GM12878 (cell line): ENCODE results near the gene SNX2. TPM values are rescaled to one million over a fixed set of nuclear protein-coding genes. Genes with fewer than 3 reads are reported as not detected.

Experiments
- CBX3 ChIP-seq: fragments of 200-600 bp; sonication (generic); IDR thresholded peaks from 2 replicates; pipeline ENCODE4 v1.6.1; 2016; ENCODE audit warnings: low read depth, borderline replicate concordance
- CUX1 ChIP-seq: IDR thresholded peaks from 2 replicates; pipeline ENCODE4 v1.6.1; 2012; ENCODE audit warnings: improper control_type of control experiment, low read depth, low read length; ENCODE audit not compliant: insufficient replicate concordance
- EED ChIP-seq: sonication (generic); IDR thresholded peaks from 2 replicates; pipeline ENCODE4 v1.6.1; 2016; ENCODE audit warnings: antibody characterized with exemption, low read depth
- EGR1 ChIP-seq, 2 experiments: IDR thresholded peaks; 1 replicate in 1 of 2; 2 replicates in 1 of 2; pipeline ENCODE4 v1.6.1; 2011 to 2012; ENCODE audit warnings: low read depth in 2 of 2, low read length in 2 of 2, borderline replicate concordance in 1 of 2, mild to moderate bottlenecking in 1 of 2, moderate library complexity in 1 of 2
- IRF5 ChIP-seq: fragments of 450-650 bp; IDR thresholded peaks from 2 replicates; pipeline ENCODE4 v1.6.1; 2017; ENCODE audit warnings: borderline replicate concordance
- KAT2A ChIP-seq: conservative IDR thresholded peaks from 2 replicates; pipeline ENCODE4 v1.6.1; 2011; ENCODE audit warnings: low read depth, low read length; ENCODE audit not compliant: control insufficient read depth
- MEF2A ChIP-seq: IDR thresholded peaks from 2 replicates; pipeline ENCODE4 v1.6.1; 2011; ENCODE audit warnings: low read depth, mild to moderate bottlenecking, low read length, moderate library complexity; ENCODE audit not compliant: insufficient read depth
- MEF2B ChIP-seq: fragments of 450-650 bp; IDR thresholded peaks from 2 replicates; pipeline ENCODE4 v1.6.1; 2018; ENCODE audit warnings: mild to moderate bottlenecking, moderate library complexity; ENCODE audit not compliant: partially characterized antibody, poor library complexity, severe bottlenecking
- MTA3 ChIP-seq: IDR thresholded peaks from 2 replicates; pipeline ENCODE4 v1.6.1; 2012; ENCODE audit warnings: low read length, inconsistent platforms, borderline replicate concordance
- NFIC ChIP-seq: IDR thresholded peaks from 2 replicates; pipeline ENCODE4 v1.6.1; 2012; ENCODE audit warnings: low read depth, mild to moderate bottlenecking, inconsistent platforms, low read length, moderate library complexity
- POLR2AphosphoS5 ChIP-seq: IDR thresholded peaks from 2 replicates; pipeline ENCODE4 v1.6.1; 2011; ENCODE audit warnings: mild to moderate bottlenecking, low read length, inconsistent platforms
- SUPT20H ChIP-seq: IDR thresholded peaks from 2 replicates; pipeline ENCODE4 v1.6.1; 2011; ENCODE audit warnings: low read depth, mild to moderate bottlenecking, low read length, moderate library complexity, borderline replicate concordance; ENCODE audit not compliant: control insufficient read depth
- ZNF687 ChIP-seq: fragments of 450-650 bp; IDR thresholded peaks from 2 replicates; pipeline ENCODE4 v1.6.1; 2017; ENCODE audit warnings: mild to moderate bottlenecking, moderate library complexity
- polyA plus RNA-seq, 11 experiments: library from polyadenylated mRNA; depleted of rRNA in 4 of 11; unstranded in 6 of 11; stranded (reverse) in 5 of 11; fragments of >200 nt; fragmentation: Nextera tagmentation in 4 of 11; fragmentation: Illumina TruSeq in 1 of 11; extraction: Ambion mirVana in 4 of 11; extraction: Trizol in 1 of 11; gene quantifications; 1 replicate in 1 of 11; 2 replicates in 10 of 11; pipeline versions ENCODE4 v1.2.1 to v1.2.3, GENCODE V29; 2011 to 2016; ENCODE audit warnings: inconsistent platforms in 2 of 11, missing spikeins in 2 of 11, low read depth in 1 of 11
- total RNA-seq, 4 experiments: library from RNA; depleted of rRNA in 3 of 4; stranded (reverse); fragments of >200 nt in 3 of 4; fragmentation: Illumina TruSeq in 1 of 4; extraction: Trizol in 1 of 4; gene quantifications; 2 replicates each; pipeline versions ENCODE4 v1.2.1 to v1.2.3, GENCODE V29; 2013 to 2021
- TF ChIP-seq, protein P1 (sequence below): fragments of 450-650 bp; IDR thresholded peaks from 2 replicates; pipeline ENCODE4 v1.6.1; 2018; ENCODE audit warnings: borderline replicate concordance, mild to moderate bottlenecking; ENCODE audit not compliant: partially characterized antibody

The SNX2 gene
- total and polyA plus RNA-seq, 10 of the 15 experiments (the other 5 are each of a cell fraction or from before 2014, with no cell fraction given) = 46.3 to 84.3 (median 63.0) TPM

GRCh38 chr5:122774861-122775549, at the start of gene SNX2 (continued):
- TF ChIP-seq EGR1 (IDR thresholded peaks at IDR 0.05; ENCODE audit: borderline replicate concordance in 1 of 2, low read depth in 2 of 2, low read length in 2 of 2) (peak in 1 of 2 experiments; percentile 82; a peak in 1 of 3 replicates), MEF2B (no peak), POLR2AphosphoS5 (peak; percentile 88), KAT2A (no peak), ZNF687 (0 out of 2 replicates have a peak, but pooled peaks have one; percentile 48), CBX3 (no peak), MTA3 (no peak), EED (no peak), SUPT20H (no peak), IRF5 (no peak), NFIC (no peak), CUX1 (no peak), MEF2A (0 out of 2 replicates have a peak, but pooled peaks have one; percentile 5)
- TF ChIP-seq, protein P1, sequence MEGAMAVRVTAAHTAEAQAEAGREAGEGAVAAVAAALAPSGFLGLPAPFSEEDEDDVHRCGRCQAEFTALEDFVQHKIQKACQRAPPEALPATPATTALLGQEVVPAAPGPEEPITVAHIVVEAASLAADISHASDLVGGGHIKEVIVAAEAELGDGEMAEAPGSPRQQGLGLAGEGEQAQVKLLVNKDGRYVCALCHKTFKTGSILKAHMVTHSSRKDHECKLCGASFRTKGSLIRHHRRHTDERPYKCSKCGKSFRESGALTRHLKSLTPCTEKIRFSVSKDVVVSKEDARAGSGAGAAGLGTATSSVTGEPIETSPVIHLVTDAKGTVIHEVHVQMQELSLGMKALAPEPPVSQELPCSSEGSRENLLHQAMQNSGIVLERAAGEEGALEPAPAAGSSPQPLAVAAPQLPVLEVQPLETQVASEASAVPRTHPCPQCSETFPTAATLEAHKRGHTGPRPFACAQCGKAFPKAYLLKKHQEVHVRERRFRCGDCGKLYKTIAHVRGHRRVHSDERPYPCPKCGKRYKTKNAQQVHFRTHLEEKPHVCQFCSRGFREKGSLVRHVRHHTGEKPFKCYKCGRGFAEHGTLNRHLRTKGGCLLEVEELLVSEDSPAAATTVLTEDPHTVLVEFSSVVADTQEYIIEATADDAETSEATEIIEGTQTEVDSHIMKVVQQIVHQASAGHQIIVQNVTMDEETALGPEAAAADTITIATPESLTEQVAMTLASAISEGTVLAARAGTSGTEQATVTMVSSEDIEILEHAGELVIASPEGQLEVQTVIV = no peak
